Omental fat pad (tissue), 4 donors: ENCODE data around the gene CXCL16. TPM values are rescaled to one million over a fixed set of nuclear protein-coding genes. Genes with fewer than 3 reads are reported as not detected.

Experiments used
- ATAC-seq: fragments of 150-250 bp; one replicate; pipeline ENCODE4 v1.9.1; 2016; ENCODE audit warnings: mild to moderate bottlenecking, moderate library complexity; ENCODE audit not compliant: low FRiP score
- DNase-seq: peaks from one replicate; pipeline ENCODE4 v3.0.0-alpha.2; 2019; ENCODE audit warnings: low spot score
- CTCF ChIP-seq, 3 donors: fragments of 450-650 bp; IDR thresholded peaks; one replicate each; pipeline ENCODE4 v1.5.1; 2016 to 2017; ENCODE audit warnings: antibody characterized with exemption in 3 of 3, mild to moderate bottlenecking in 3 of 3, moderate library complexity in 2 of 3
- total RNA-seq, 4 donors: library from RNA; depleted of rRNA; stranded (reverse); fragments of >200 nt; gene quantifications; one replicate each; pipeline ENCODE4 v1.1.0, GENCODE V29; 2016

Gene CXCL16
- total RNA-seq, 4 donors from 2014 or later: 16.6 to 92.1 (median 26.5) TPM

DNA sequence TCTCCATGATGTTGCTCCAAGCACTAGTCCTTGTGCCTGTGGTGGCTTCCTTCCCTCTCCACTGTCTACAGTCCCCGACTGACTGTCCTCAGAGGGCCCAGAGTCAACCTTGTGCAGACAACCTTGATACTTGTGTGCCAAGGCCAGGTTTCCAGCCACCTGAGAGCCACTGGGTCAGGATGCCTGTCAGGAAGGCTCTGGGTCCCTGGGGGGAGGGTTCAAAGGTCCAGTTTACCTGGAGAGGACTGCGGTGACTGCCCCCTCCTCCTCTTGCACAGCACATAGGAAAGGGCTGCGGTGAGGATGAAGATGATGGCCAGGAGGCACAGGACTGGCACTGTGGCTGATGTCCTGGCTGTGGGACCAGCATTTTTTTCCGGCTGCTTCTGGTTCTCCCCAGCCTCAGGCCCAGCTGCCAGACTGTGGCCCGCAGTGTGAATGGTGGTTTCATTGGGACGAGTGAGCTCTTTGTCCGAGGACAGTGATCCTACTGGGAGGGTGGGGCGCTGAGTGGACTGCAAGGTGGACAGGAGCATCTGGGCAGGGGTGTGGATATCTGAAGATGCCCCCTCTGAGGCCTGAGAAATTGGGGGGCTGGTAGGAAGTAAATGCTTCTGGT lies 4.8 kb downstream of the CXCL16 start:
- ATAC-seq (no peak), DNase-seq (no peak)
- TF ChIP-seq CTCF (IDR thresholded peaks at IDR 0.05): no peak

DNA sequence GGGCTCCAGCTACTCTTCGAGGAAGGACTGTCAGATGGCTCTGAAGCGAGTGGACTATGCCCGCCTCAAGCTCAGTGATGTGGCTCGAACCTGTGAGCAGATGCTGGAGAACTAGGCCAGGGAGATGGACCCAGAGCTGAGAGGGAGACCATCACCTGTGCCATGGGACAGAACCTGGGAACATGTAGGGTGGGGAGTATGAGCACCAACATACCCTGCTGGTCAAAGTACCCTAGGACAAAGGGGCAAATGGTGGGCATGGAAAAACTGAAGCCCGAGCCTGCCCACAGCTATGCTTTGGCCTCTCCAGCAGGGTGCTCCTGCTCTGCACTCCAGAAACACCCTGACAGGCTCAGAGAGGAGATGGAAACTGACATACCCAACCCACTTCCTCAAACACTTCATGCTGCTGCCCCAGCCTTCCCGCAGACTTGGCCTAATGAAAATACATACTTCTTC lies 6.6 kb downstream of the CXCL16 start:
- no peak for TF ChIP-seq CTCF (IDR thresholded peaks at IDR 0.05)
- DNase-seq: no peak
- no peak for ATAC-seq

- DNase-seq (no peak), ATAC-seq (no peak)
- no peak for TF ChIP-seq CTCF (IDR thresholded peaks at IDR 0.05)
Observed at GRCh38 chr17:4728124-4728523, 11.6 kb downstream of the CXCL16 start.

DNA sequence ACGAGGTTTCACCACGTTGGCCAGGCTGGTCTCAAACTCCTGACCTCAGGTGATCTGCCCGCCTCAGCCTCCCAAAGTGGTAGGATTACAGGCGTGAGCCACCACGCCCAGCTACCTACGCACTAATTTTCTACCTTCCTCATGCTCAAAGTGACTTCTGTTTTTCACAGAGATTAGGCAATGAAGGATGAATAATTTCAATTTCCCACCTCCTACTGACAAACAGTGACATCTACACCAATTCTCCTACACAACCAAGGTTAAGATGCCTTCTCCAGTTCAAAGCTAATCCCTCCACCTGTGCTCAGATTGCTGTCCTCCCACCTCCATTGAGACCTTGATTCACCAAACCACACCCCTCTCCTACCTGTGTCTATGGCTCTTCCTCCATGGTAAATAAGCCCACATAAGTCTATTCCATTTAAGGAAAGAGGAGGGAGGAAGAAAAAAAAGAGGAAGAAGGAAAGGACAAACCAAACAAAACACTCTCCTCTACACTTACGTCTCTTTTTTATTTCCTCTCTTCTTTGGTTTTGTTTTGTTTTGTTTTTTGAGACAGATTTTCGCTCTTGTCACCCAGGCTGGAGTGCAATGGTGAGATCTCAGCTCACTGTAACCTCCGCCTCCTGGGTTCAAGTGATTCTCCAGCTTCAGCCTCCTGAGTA lies 13.9 kb downstream of the CXCL16 start:
- TF ChIP-seq CTCF (IDR thresholded peaks at IDR 0.05): no peak
- ATAC-seq (no peak), DNase-seq (no peak)

DNA sequence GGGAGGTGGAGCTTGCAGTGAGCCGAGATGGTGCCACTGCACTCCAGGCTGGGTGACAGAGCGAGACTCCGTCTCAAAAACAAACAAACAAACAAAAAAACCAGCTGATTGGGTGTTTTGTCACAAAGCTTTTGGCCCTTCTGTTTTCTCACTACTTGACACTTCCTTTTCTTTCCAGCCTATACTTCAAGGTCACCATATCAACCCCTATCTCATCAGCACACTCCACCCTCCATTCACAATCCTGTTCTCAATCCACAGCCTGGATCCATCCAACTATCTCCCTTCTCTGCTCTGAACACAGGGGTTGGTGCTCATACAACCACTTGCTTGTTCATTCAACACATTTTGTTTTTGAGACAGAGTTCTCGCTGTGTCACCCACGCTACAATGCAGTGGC lies 15.1 kb downstream of the CXCL16 start:
- DNase-seq (no peak), ATAC-seq (no peak)
- TF ChIP-seq CTCF (IDR thresholded peaks at IDR 0.05): no peak

GRCh38 chr17:4722678-4723240 lies 17.0 kb downstream of the CXCL16 start:
- TF ChIP-seq CTCF (IDR thresholded peaks at IDR 0.05): no peak
- ATAC-seq: no peak
- no peak for DNase-seq
